ENCODE measurements around the gene LPIN3. TPM values are rescaled to one million over a fixed set of nuclear protein-coding genes. Genes with fewer than 3 reads are reported as not detected.

LPIN3 gene
- total RNA-seq, 1 experiment from 2014 or later, result 3.8 TPM

- no peak within 1 kb of the TSS; the same call in 1 of the 2 replicates for H2BK15ac ChIP-seq (ENCODE audit: low read depth, low read length)
- H3K27ac ChIP-seq (ENCODE audit: insufficient read length, low read depth, low read length), result no peak within 1 kb of the TSS
- no CpG with 5 or more reads among the region's 93 CpGs for WGBS (ENCODE audit: extremely low coverage, insufficient read length, low lambda C conversion rate)
- no peak within 1 kb of the TSS for H2BK120ac ChIP-seq (ENCODE audit: low read depth, low read length, poor library complexity, severe bottlenecking)
- H3K79me1 ChIP-seq (ENCODE audit: insufficient read depth, low read depth, low read length, poor library complexity, severe bottlenecking), result no peaks in the 10 kb centered on the region
- no peak within 1 kb of the TSS for H3K56ac ChIP-seq (ENCODE audit: insufficient read length, low read depth, low read length)
- no peak within 1 kb of the TSS for H2BK20ac ChIP-seq (ENCODE audit: low read depth, low read length, poor library complexity, severe bottlenecking)
- no peak within 1 kb of the TSS for H3K4ac ChIP-seq (ENCODE audit: low read depth, low read length)
- Mint-ChIP-seq H3K4me1 (peaks cover 10 to 11% of the 10 kb centered on the region in 2 experiments), H3K36me3 (ENCODE audit: insufficient read depth in 1 of 3, low read depth in 3 of 3) (peaks cover 0 to 6% (median 5%) of the 10 kb centered on the region in 3 experiments; a peak in 5 of 7 replicates), H3K4me3 (peak within 1 kb of the TSS; percentile 68 to 88), H3K27me3 (ENCODE audit: low read depth) (peaks cover 56% of the 10 kb centered on the region), H3K9me3 (peaks cover 7 to 10% of the 10 kb centered on the region in 2 experiments), H3K27ac (no peak within 1 kb of the TSS)
- H4K91ac ChIP-seq (ENCODE audit: insufficient read length, low read depth, low read length), result no peak within 1 kb of the TSS
- H2AK5ac ChIP-seq (ENCODE audit: insufficient read length, low read length), result no peak within 1 kb of the TSS
- H3K4me2 ChIP-seq (ENCODE audit: insufficient read depth, insufficient read length, low read length), result peak within 1 kb of the TSS; percentile 81
- no peaks in the 10 kb centered on the region for H4K20me1 ChIP-seq (ENCODE audit: control insufficient read depth, insufficient read depth, insufficient read length)
- H3K23me2 ChIP-seq (ENCODE audit: insufficient read length, low read depth, low read length, poor library complexity, severe bottlenecking), result peaks cover 3% of the 10 kb centered on the region
- no peak within 1 kb of the TSS for H3T11ph ChIP-seq (ENCODE audit: low read length)
- TF ChIP-seq CTCF (conservative IDR thresholded peaks at IDR 0.05), result no peak
- no peak within 1 kb of the TSS for H3K18ac ChIP-seq (ENCODE audit: insufficient read length, low read depth, low read length)
- H3K23ac ChIP-seq (ENCODE audit: insufficient read length, low read depth, low read length), result no peak within 1 kb of the TSS
- peaks cover 4% of the 10 kb centered on the region for H3K9me3 ChIP-seq (ENCODE audit: control insufficient read depth, low read depth, low read length)
- H3K27me3 ChIP-seq (ENCODE audit: insufficient read depth, low read length), result peaks cover 19% of the 10 kb centered on the region
- no peaks in the 10 kb centered on the region for H3K4me1 ChIP-seq (ENCODE audit: insufficient read depth, low read length)
- H3K14ac ChIP-seq (ENCODE audit: insufficient read depth, low read length), result no peak within 1 kb of the TSS
- H4K5ac ChIP-seq (ENCODE audit: insufficient read length, low read depth, low read length), result no peak within 1 kb of the TSS
- no peak within 1 kb of the TSS for H4K8ac ChIP-seq (replicated peaks; ENCODE audit: insufficient read length, low read depth, low read length)
- H2BK5ac ChIP-seq (ENCODE audit: insufficient read length, low read length), result no peak within 1 kb of the TSS
- peak; percentile 61 for DNase-seq
- H2AFZ ChIP-seq (ENCODE audit: low read length), result no peak within 1 kb of the TSS
- no peak within 1 kb of the TSS for H3K9ac ChIP-seq (ENCODE audit: extremely low read depth, insufficient read length, low read length)
- no peak within 1 kb of the TSS for H2BK12ac ChIP-seq (ENCODE audit: insufficient read length, low read depth, low read length)
- no peaks in the 10 kb centered on the region for H3K79me2 ChIP-seq (ENCODE audit: insufficient read depth, low read length)
These were observed 26.1 kb downstream of the LPIN3 start, which contains the start of gene EMILIN3 for GRCh38 chr20:41366546-41367392. TSS of gene EMILIN3 (minus strand) at chr20:41366818. CDS start at chr20:41366634, 184 bp downstream.

All from H9 (cell line).